ENCODE data around the gene SLBP. TPM values are rescaled to one million over a fixed set of nuclear protein-coding genes. Genes with fewer than 3 reads are reported as not detected.

The SLBP gene
- total and polyA plus RNA-seq, 2 of the 8 experiments (the other 6 are each of a cell fraction or from before 2014, with no cell fraction given) = 44.1 to 49.0 TPM

- CTCF ChIA-PET (ENCODE audit: partially characterized antibody) = interaction anchor here (0.9 kb wide), 1 partner anchor 16 kb away, joined by 3 read pairs; no protein-coding TSS in a partner anchor
- H4K20me1 ChIP-seq (replicated peaks in 1 of 2; ENCODE audit: control insufficient read depth in 1 of 2, insufficient read depth in 2 of 2, low read length in 2 of 2) = peaks cover 0 to 12% of the 10 kb centered on the region in 2 experiments
- TF ChIP-seq SIN3A (conservative IDR thresholded peaks at IDR 0.05 in 1 of 2, IDR thresholded peaks at IDR 0.05 in 1 of 2; ENCODE audit: low read depth in 1 of 2, low read length in 2 of 2) = no peak
- TF ChIP-seq SP1 (IDR thresholded peaks at IDR 0.05; ENCODE audit: low read depth, low read length) = no peak
- no peak for TF ChIP-seq SUZ12 (IDR thresholded peaks at IDR 0.05; ENCODE audit: low read length)
- TF ChIP-seq PHF8 (conservative IDR thresholded peaks at IDR 0.05; ENCODE audit: low read depth, low read length) = no peak
- no peak for TF ChIP-seq SIRT6 (IDR thresholded peaks at IDR 0.05; ENCODE audit: low read length)
- no peak for TF ChIP-seq TAF7 (optimal IDR thresholded peaks at IDR 0.05; ENCODE audit: borderline replicate concordance, low read depth, low read length)
- TF ChIP-seq SP4 (IDR thresholded peaks at IDR 0.05; ENCODE audit: low read length) = no peak
- TF ChIP-seq SIX5 (IDR thresholded peaks at IDR 0.05; ENCODE audit: low read depth, low read length) = no peak
- no peak for TF ChIP-seq NRF1 (IDR thresholded peaks at IDR 0.05; ENCODE audit: low read depth, low read length)
- no peak for TF ChIP-seq RAD21 (IDR thresholded peaks at IDR 0.05 in 1 of 2, conservative IDR thresholded peaks at IDR 0.05 in 1 of 2; ENCODE audit: low read depth in 2 of 2, low read length in 2 of 2)
- no peak for TF ChIP-seq TCF12 (IDR thresholded peaks at IDR 0.05; ENCODE audit: low read depth, low read length)
- no peak for TF ChIP-seq KDM1A (IDR thresholded peaks at IDR 0.05; ENCODE audit: borderline replicate concordance, low read length)
- TF ChIP-seq CEBPB (IDR thresholded peaks at IDR 0.05; ENCODE audit: low read depth, low read length) = no peak
- no peak for TF ChIP-seq POLR2A (IDR thresholded peaks at IDR 0.05; ENCODE audit: control extremely low read depth in 1 of 2, low read depth in 2 of 2, low read length in 2 of 2)
- no peak for TF ChIP-seq JUND (IDR thresholded peaks at IDR 0.05; ENCODE audit: low read length)
Measured at GRCh38 chr4:1655676-1656075, 56.4 kb downstream of the SLBP start.

More at GRCh38 chr4:1655676-1656075, 56.4 kb downstream of the SLBP start:
- Histone ChIP-seq H2BK12ac (ENCODE audit: low read depth, low read length) (no peak overlapping the region), H3K36me3 (ENCODE audit: control insufficient read depth in 2 of 4, insufficient read depth in 4 of 4, low read length in 3 of 4) (no peaks in the 10 kb centered on the region; a peak in 1 of 8 replicates), H4K8ac (ENCODE audit: extremely low read depth, insufficient read depth, low read length) (no peak overlapping the region), H3K4me1 (replicated peaks in 1 of 4; ENCODE audit: control insufficient read depth in 3 of 4, insufficient read depth in 4 of 4, low read length in 3 of 4) (peaks cover 0 to 3% (median 2%) of the 10 kb centered on the region in 4 experiments; a peak in 2 of 7 replicates), H3K9ac (replicated peaks in 1 of 4; ENCODE audit: extremely low read depth in 1 of 4, low read depth in 3 of 4, low read length in 3 of 4) (no peak overlapping the region), H2AFZ (ENCODE audit: low read length) (no peak overlapping the region), H4K91ac (replicated peaks; ENCODE audit: insufficient read length, low read length) (no peak overlapping the region), H3K4me2 (ENCODE audit: insufficient read depth in 1 of 2, low read depth in 2 of 2, low read length in 2 of 2) (no peak overlapping the region), H3K27ac (ENCODE audit: low read depth, low read length) (no peak overlapping the region), H3K56ac (replicated peaks; ENCODE audit: insufficient read length, low read depth, low read length) (no peak overlapping the region), H3K4ac (replicated peaks; ENCODE audit: insufficient read length, low read depth, low read length) (no peak overlapping the region), H3K14ac (ENCODE audit: insufficient read length) (no peak overlapping the region), H3K23me2 (ENCODE audit: low read depth, low read length) (peaks cover 13% of the 10 kb centered on the region; the same call in 1 of the 2 replicates), H3K27me3 (replicated peaks in 1 of 4; ENCODE audit: control insufficient read depth in 3 of 4, extremely low read depth in 1 of 4, insufficient read depth in 3 of 4, low read length in 3 of 4) (no peaks in the 10 kb centered on the region), H2BK120ac (replicated peaks; ENCODE audit: low read depth, low read length) (no peak overlapping the region), H4K5ac (ENCODE audit: insufficient read length, low read depth, low read length) (no peak overlapping the region), H2BK15ac (ENCODE audit: low read length) (no peak overlapping the region), H2BK20ac (ENCODE audit: low read length) (no peak overlapping the region), H2AK5ac (ENCODE audit: low read depth, low read length) (no peak overlapping the region), H3K18ac (ENCODE audit: extremely low read depth, low read length) (no peak overlapping the region), H3K79me2 (ENCODE audit: control insufficient read depth in 1 of 2, insufficient read depth in 2 of 2, low read length in 2 of 2) (no peaks in the 10 kb centered on the region), H3K9me3 (ENCODE audit: insufficient read depth in 2 of 2, low read depth in 1 of 2, low read length in 1 of 2) (peaks cover 0 to 2% of the 10 kb centered on the region in 2 experiments; a peak in 1 of 4 replicates), H3K79me1 (ENCODE audit: low read depth, low read length) (no peaks in the 10 kb centered on the region), H3K4me3 (ENCODE audit: extremely low read depth in 1 of 4, insufficient read depth in 2 of 4, low read depth in 3 of 4, low read length in 4 of 4) (no peak overlapping the region), H2BK5ac (ENCODE audit: low read depth, low read length) (no peak overlapping the region), H3K23ac (ENCODE audit: insufficient read length) (no peak overlapping the region)
- 95% methylated on average over 18 of the region's 18 CpGs; no CpG with 5 or more reads in 1 of the 2 experiments for WGBS, 2 experiments (ENCODE audit: extremely low coverage in 1 of 2, insufficient coverage in 1 of 2, insufficient read length in 1 of 2, insufficient replicate concordance in 2 of 2, low coverage in 1 of 2, low lambda C conversion rate in 2 of 2, missing lambda C conversion rate in 1 of 2)
- POLR2A ChIA-PET (ENCODE audit: partially characterized antibody) = no interaction called here
- DNase-seq (ENCODE audit: low read depth in 1 of 2, low spot score in 2 of 2) (no peak), FAIRE-seq (no peak)

Measured in H1 (cell line).